A549 treated with RU486 at 1 μM for 4 hours (cell line): ENCODE measurements around the gene POM121L2. TPM values are rescaled to one million over a fixed set of nuclear protein-coding genes. Genes with fewer than 3 reads are reported as not detected.

Experiments used
- total RNA-seq: library from RNA; stranded (reverse); fragments of 200-300 nt; extraction: Qiagen RNA extraction; gene quantifications from 5 replicates; pipeline ENCODE4 v1.2.3, GENCODE V29; 2022; ENCODE audit warnings: low read depth

POM121L2 gene
- not detected in 5 replicates for total RNA-seq

GRCh38 chr6:27312146-27312949 is at the start of gene POM121L2:
Gene POM121L2, minus strand, starts transcription at chr6:27312273. Its CDS starts 103 bp downstream, at chr6:27312170.

Other genes with a start within 250 kb of the POM121L2 start
- gene PRSS16, start 64.6 kb downstream of the POM121L2 start, total RNA-seq = 2.7 to 3.8 TPM (median 2.8 TPM) in 5 replicates
- 0.17 to 0.38 TPM (median 0.27 TPM) in 5 replicates for gene ZNF391, start 76.5 kb upstream of the POM121L2 start, total RNA-seq
- 2.2 to 3.0 TPM (median 2.8 TPM) in 5 replicates for gene ZNF184, start 160.8 kb upstream of the POM121L2 start, total RNA-seq